A549 (cell line): ENCODE results near the gene FAM120A. TPM values are rescaled to one million over a fixed set of nuclear protein-coding genes. Genes with fewer than 3 reads are reported as not detected.

ENCODE experiments used
- ATAC-seq, 2 experiments: fragments of 200-7000 bp in 1 of 2; fragments of >200 bp in 1 of 2; cut with Nextera tagmentation in 1 of 2; cut with Tn5 transposase in 1 of 2; 3 replicates each; pipeline versions ENCODE4 v1.8.0 to v1.9.1; 2018 to 2020; ENCODE audit warnings: mild to moderate bottlenecking in 1 of 2, moderate library complexity in 1 of 2
- CTCF ChIA-PET: fragments of 300-600 bp; sonication (Branson Sonifier 250); formaldehyde crosslinking; extraction: SDS; loops from one replicate; lab custom pipeline; 2021; ENCODE audit warnings: antibody characterized with exemption, inconsistent platforms; lab: Yijun Ruan, JAX
- POLR2A ChIA-PET: fragments of 350-600 bp; formaldehyde crosslinking; extraction: SDS; loops from one replicate; lab custom pipeline; 2021; ENCODE audit warnings: antibody characterized with exemption, inconsistent platforms; lab: Yijun Ruan, JAX
- DNase-seq, 2 experiments: peaks; one replicate each; pipeline versions ENCODE4 v3.0.0 to v3.0.0-alpha.2; 2011 to 2016; ENCODE audit warnings: low read depth in 1 of 2, low spot score in 1 of 2
- FAIRE-seq: peaks from 2 replicates; lab custom pipeline; 2011; peaks lifted over from hg19 to GRCh38; lab: Jason Lieb, UNC
- H3K27ac ChIP-seq, 2 experiments: fragments of >200 bp; sonication (Bioruptor Twin); formaldehyde crosslinking; 3 replicates each; pipeline ENCODE4 v1.5.1; 2016 to 2017
- H3K4me1 ChIP-seq: fragments of >200 bp; sonication (Bioruptor Twin); formaldehyde crosslinking; 3 replicates; pipeline ENCODE4 v1.6.1; 2016
- H3K4me2 ChIP-seq: fragments of >200 bp; sonication (Bioruptor Twin); formaldehyde crosslinking; 3 replicates; pipeline ENCODE4 v1.6.1; 2016
- H3K4me3 ChIP-seq: fragments of >200 bp; sonication (Bioruptor Twin); formaldehyde crosslinking; 3 replicates; pipeline ENCODE4 v1.5.1; 2016
- H3K9me3 ChIP-seq: fragments of >200 bp; sonication (Bioruptor Twin); formaldehyde crosslinking; 3 replicates; pipeline ENCODE4 v1.6.1; 2016
- CEBPB ChIP-seq, 2 experiments: fragments of >200 bp in 1 of 2; sonication (Bioruptor Twin) in 1 of 2; formaldehyde crosslinking in 1 of 2; IDR thresholded peaks; 2 replicates each; pipeline ENCODE4 v1.6.1; 2012 to 2016
- CHD2 ChIP-seq: fragments of 150-350 bp; IDR thresholded peaks from 2 replicates; pipeline ENCODE4 v1.6.1; 2014; ENCODE audit warnings: low read length; ENCODE audit not compliant: partially characterized antibody
- EHF ChIP-seq: fragments of 250-450 bp; sonication (Bioruptor Pico); IDR thresholded peaks from 2 replicates; pipeline ENCODE4 v1.5.0; 2020; ENCODE audit warnings: mild to moderate bottlenecking
- FOSL2 ChIP-seq, 2 experiments: fragments of 450-650 bp in 1 of 2; fragments of >200 bp in 1 of 2; sonication (Bioruptor Twin) in 1 of 2; formaldehyde crosslinking; IDR thresholded peaks; 2 replicates each; pipeline versions ENCODE4 v1.5.0 to v1.6.1; 2016 to 2020; ENCODE audit warnings: mild to moderate bottlenecking in 1 of 2, moderate library complexity in 1 of 2
- FOXS1 ChIP-seq: fragments of 250-450 bp; sonication (Bioruptor Pico); IDR thresholded peaks from 2 replicates; pipeline ENCODE4 v1.5.0; 2020; ENCODE audit warnings: mild to moderate bottlenecking, moderate library complexity
- HDAC2 ChIP-seq: fragments of 200-600 bp; sonication (generic); IDR thresholded peaks from 2 replicates; pipeline ENCODE4 v1.6.1; 2016
- HES2 ChIP-seq: fragments of >200 bp; sonication (Bioruptor Twin); formaldehyde crosslinking; IDR thresholded peaks from 2 replicates; pipeline ENCODE4 v1.6.1; 2016
- HEYL ChIP-seq: fragments of 250-450 bp; sonication (Bioruptor Pico); IDR thresholded peaks from 2 replicates; pipeline ENCODE4 v1.8.0; 2021; ENCODE audit warnings: mild to moderate bottlenecking, moderate library complexity
- HOXA7 ChIP-seq: fragments of 250-450 bp; sonication (Bioruptor Pico); IDR thresholded peaks from 2 replicates; pipeline ENCODE4 v1.5.0; 2020; ENCODE audit warnings: mild to moderate bottlenecking, moderate library complexity
- HOXB13 ChIP-seq: fragments of 250-450 bp; sonication (Bioruptor Pico); IDR thresholded peaks from 2 replicates; pipeline ENCODE4 v1.5.0; 2020; ENCODE audit warnings: low read depth, mild to moderate bottlenecking, moderate library complexity
- MAZ ChIP-seq: fragments of 150-350 bp; IDR thresholded peaks from 2 replicates; pipeline ENCODE4 v1.6.1; 2014; ENCODE audit warnings: antibody characterized with exemption, low read depth, low read length, borderline replicate concordance
- NR3C1 ChIP-seq: fragments of >200 bp; sonication (Bioruptor Twin); formaldehyde crosslinking; IDR thresholded peaks from 3 replicates; pipeline ENCODE4 v1.6.1; 2017
- POLR2AphosphoS2 ChIP-seq: conservative IDR thresholded peaks from 2 replicates; pipeline ENCODE4 v1.6.1; 2012; ENCODE audit warnings: low read length, improper control_type of control experiment, inconsistent platforms
- RARB ChIP-seq: fragments of 250-450 bp; sonication (Bioruptor Pico); IDR thresholded peaks from 2 replicates; pipeline ENCODE4 v1.8.0; 2021; ENCODE audit warnings: mild to moderate bottlenecking, moderate library complexity
- RCOR1 ChIP-seq: fragments of 150-350 bp; IDR thresholded peaks from 2 replicates; pipeline ENCODE4 v1.6.1; 2014; ENCODE audit warnings: antibody characterized with exemption, low read length, low read depth
- RFX5 ChIP-seq: fragments of 450-650 bp; IDR thresholded peaks from 2 replicates; pipeline ENCODE4 v1.7.1; 2014; ENCODE audit warnings: antibody characterized with exemption, mild to moderate bottlenecking, moderate library complexity
- RNF2 ChIP-seq: fragments of 200-600 bp; sonication (generic); IDR thresholded peaks from 2 replicates; pipeline ENCODE4 v1.6.1; 2016; ENCODE audit warnings: low read depth, mild to moderate bottlenecking, antibody characterized with exemption, moderate library complexity, borderline replicate concordance
- SMC3 ChIP-seq: fragments of >200 bp; sonication (Bioruptor Twin); formaldehyde crosslinking; IDR thresholded peaks from 3 replicates; pipeline ENCODE4 v1.6.1; 2018; ENCODE audit warnings: inconsistent platforms
- TFCP2L1 ChIP-seq: fragments of 250-450 bp; sonication (Bioruptor Pico); IDR thresholded peaks from 2 replicates; pipeline ENCODE4 v1.5.0; 2021; ENCODE audit warnings: mild to moderate bottlenecking
- TP53 ChIP-seq: fragments of 250-450 bp; sonication (Bioruptor Pico); IDR thresholded peaks from 2 replicates; pipeline ENCODE4 v1.5.0; 2021; ENCODE audit warnings: mild to moderate bottlenecking, moderate library complexity
- ZFP36 ChIP-seq: fragments of 450-650 bp; IDR thresholded peaks from 2 replicates; pipeline ENCODE4 v1.6.1; 2014; ENCODE audit warnings: borderline replicate concordance; ENCODE audit not compliant: partially characterized antibody
- ZNF302 ChIP-seq: fragments of 250-450 bp; sonication (Bioruptor Pico); IDR thresholded peaks from 2 replicates; pipeline ENCODE4 v1.9.0; 2021; ENCODE audit warnings: inconsistent platforms, mild to moderate bottlenecking, moderate library complexity
- ZSCAN20 ChIP-seq: fragments of 250-450 bp; sonication (Bioruptor Pico); IDR thresholded peaks from 2 replicates; pipeline ENCODE4 v1.8.0; 2022; ENCODE audit warnings: mild to moderate bottlenecking, moderate library complexity
- WGBS: methylation state at CpG from one replicate; pipeline ENCODE4 v1.1.6; 2017; ENCODE audit errors: missing lambda C conversion rate; 5-methylcytosine and 5-hydroxymethylcytosine counted together
- polyA plus RNA-seq, 4 experiments: library from polyadenylated mRNA; depleted of rRNA in 3 of 4; stranded (reverse); fragments of >200 nt; fragmentation: RNase III in 1 of 4; extraction: RNeasy Plus Mini Kit Qiagen cat#74134 plus additional on column Dnase treatment in 1 of 4; gene quantifications; 2 replicates in 3 of 4; 3 replicates in 1 of 4; pipeline ENCODE4 v1.2.3, GENCODE V29; 2011 to 2017
- TF ChIP-seq, protein P1 (sequence below): fragments of 250-450 bp; sonication (Bioruptor Pico); IDR thresholded peaks from 2 replicates; pipeline ENCODE4 v1.5.0; 2020; ENCODE audit warnings: low read depth, mild to moderate bottlenecking, moderate library complexity

Gene FAM120A
- polyA plus RNA-seq, 2 of the 4 experiments (the other 2 are of a cell fraction): 86.3 to 111 TPM

DNA sequence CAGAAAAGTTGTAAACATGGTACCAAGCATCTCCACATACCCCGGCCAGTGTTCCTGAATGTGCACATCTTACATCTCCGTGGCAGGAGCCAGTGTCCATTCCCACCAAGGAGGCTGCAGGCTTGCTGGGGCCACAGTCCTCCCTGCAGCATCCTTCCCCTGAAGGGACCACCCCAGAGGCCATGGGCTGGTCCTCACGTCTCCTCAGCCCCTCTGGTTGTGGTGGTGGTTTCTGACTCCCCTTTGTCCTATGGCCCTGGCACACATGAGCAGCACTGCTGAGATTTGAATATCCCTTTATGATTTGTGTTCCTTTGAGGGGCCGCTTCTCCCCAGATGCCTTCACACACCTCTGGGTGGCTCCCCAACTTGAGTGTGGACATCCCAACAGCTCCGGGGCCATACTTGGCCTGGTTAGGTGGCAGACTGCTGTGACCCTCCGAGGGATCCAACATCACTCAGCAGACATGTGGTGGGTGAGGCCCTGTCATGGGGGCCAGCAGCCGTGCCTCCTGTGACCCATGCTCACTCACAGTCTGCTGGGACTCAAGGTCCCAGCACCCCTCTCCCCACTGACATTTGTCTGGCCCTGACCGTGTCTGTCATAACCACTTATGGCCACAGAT is 139.2 kb downstream of the FAM120A start:
- FAIRE-seq (no peak), ATAC-seq (no peak), DNase-seq (no peak)
- CTCF ChIA-PET: no interaction called here
- Histone ChIP-seq H3K4me2 (no peak overlapping the region), H3K4me3 (no peak overlapping the region), H3K27ac (no peak overlapping the region), H3K9me3 (no peaks in the 10 kb centered on the region), H3K4me1 (peaks cover 7% of the 10 kb centered on the region; the same call in 1 of the 3 replicates)
- 75% methylated on average over 8 of the region's 8 CpGs for WGBS
- POLR2A ChIA-PET: no interaction called here
- TF ChIP-seq HEYL (CRISPR knock-in tag) (no peak), EHF (CRISPR knock-in tag) (no peak), NR3C1 (no peak), HES2 (no peak), FOSL2 (IDR thresholded peaks at IDR 0.05) (no peak), FOSL2 (CRISPR knock-in tag; IDR thresholded peaks at IDR 0.05) (no peak), HDAC2 (no peak), FOXS1 (CRISPR knock-in tag) (no peak), MAZ (no peak), TFCP2L1 (CRISPR knock-in tag) (no peak), POLR2AphosphoS2 (no peak), CHD2 (no peak), ZNF302 (CRISPR knock-in tag) (no peak), HOXB13 (CRISPR knock-in tag) (no peak)

GRCh38 chr9:93591301-93592007 is 140.0 kb downstream of the FAM120A start:
- no peaks in the 10 kb centered on the region for H3K9me3 ChIP-seq
- no peak overlapping the region for H3K4me3 ChIP-seq
- ChIA-PET CTCF (interaction anchor here (0.6 to 1.2 kb wide), 2 partner anchors 13 to 642 kb away, joined by 3 to 4 read pairs; no protein-coding TSS in a partner anchor), POLR2A (no interaction called here)
- 81% methylated on average over 12 of the region's 13 CpGs for WGBS
- peaks cover 7% of the 10 kb centered on the region; the same call in 1 of the 3 replicates for H3K4me1 ChIP-seq
- ATAC-seq (no peak), FAIRE-seq (no peak), DNase-seq (no peak)
- no peak overlapping the region for H3K4me2 ChIP-seq
- H3K27ac ChIP-seq: no peak overlapping the region
- no peak for TF ChIP-seq TFCP2L1 (CRISPR knock-in tag)
- no peak for TF ChIP-seq HES2
- no peak for TF ChIP-seq TP53 (CRISPR knock-in tag)
- TF ChIP-seq ZFP36: no peak
- no peak for TF ChIP-seq RFX5
- TF ChIP-seq HOXA7 (CRISPR knock-in tag): no peak
- TF ChIP-seq FOSL2 (IDR thresholded peaks at IDR 0.05): no peak
- TF ChIP-seq FOSL2 (CRISPR knock-in tag; IDR thresholded peaks at IDR 0.05): no peak
- TF ChIP-seq ZSCAN20 (CRISPR knock-in tag): no peak
- no peak for TF ChIP-seq RARB (CRISPR knock-in tag)
- no peak for TF ChIP-seq HDAC2
- TF ChIP-seq RNF2: no peak
- no peak for TF ChIP-seq CEBPB (IDR thresholded peaks at IDR 0.05)
- no peak for TF ChIP-seq HEYL (CRISPR knock-in tag)
- TF ChIP-seq MAZ: no peak

DNA sequence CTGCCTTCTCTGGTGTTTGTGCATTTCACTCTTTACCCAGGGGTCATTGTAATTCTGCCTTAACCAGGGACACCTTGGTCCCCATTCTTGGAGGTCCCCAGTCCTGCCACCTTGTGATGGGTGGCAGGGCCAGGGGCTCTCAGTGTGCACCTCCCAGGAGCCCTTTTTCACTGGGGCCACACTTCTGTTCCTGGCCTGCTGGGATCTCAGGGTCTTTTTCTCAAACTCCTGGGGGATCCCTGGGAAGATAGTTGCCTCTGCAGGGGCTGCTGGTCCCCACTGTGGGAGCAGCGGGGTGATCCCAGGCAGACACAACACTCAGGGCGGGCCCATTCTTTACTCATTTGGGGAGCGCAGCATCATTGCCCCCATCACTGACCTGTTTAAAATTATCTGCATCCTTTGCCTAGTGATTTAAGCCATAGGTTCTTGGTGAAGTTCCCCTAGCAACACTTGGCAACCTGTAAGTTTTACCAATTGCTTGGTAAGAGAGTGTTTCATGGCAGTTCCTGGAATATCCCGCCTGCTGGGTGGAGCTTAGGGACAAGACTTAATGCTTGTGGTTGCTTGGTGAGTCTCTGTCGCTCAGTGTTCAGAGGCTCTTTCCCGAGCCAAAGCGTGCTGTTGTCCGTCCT is 140.6 kb downstream of the FAM120A start:
- DNase-seq (no peak), ATAC-seq (no peak), FAIRE-seq (no peak)
- TF ChIP-seq, protein P1, sequence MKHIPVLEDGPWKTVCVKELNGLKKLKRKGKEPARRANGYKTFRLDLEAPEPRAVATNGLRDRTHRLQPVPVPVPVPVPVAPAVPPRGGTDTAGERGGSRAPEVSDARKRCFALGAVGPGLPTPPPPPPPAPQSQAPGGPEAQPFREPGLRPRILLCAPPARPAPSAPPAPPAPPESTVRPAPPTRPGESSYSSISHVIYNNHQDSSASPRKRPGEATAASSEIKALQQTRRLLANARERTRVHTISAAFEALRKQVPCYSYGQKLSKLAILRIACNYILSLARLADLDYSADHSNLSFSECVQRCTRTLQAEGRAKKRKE (CRISPR knock-in tag): no peak
- TF ChIP-seq RFX5: peak; percentile 93
- no peak for TF ChIP-seq SMC3
- no peak for TF ChIP-seq RCOR1
- TF ChIP-seq TFCP2L1 (CRISPR knock-in tag): no peak
- Histone ChIP-seq H3K27ac (no peak overlapping the region), H3K4me1 (peaks cover 7% of the 10 kb centered on the region; the same call in 1 of the 3 replicates), H3K4me2 (no peak overlapping the region), H3K9me3 (no peaks in the 10 kb centered on the region), H3K4me3 (no peak overlapping the region)
- ChIA-PET CTCF (interaction anchor here (0.6 to 1.2 kb wide), 3 partner anchors 14 to 643 kb away, joined by 3 to 4 read pairs (median 3); no protein-coding TSS in a partner anchor), POLR2A (no interaction called here)
- 100% methylated on average over 8 of the region's 8 CpGs for WGBS
